ENCODE results near the gene PSRC1. TPM values are rescaled to one million over a fixed set of nuclear protein-coding genes. Genes with fewer than 3 reads are reported as not detected.
A peak's percentile ranks its signal among the peaks of the same experiment; 100 is the strongest.

The PSRC1 gene
- total and polyA plus RNA-seq, 2 of the 8 experiments (the other 6 are each of a cell fraction or from before 2014, with no cell fraction given): 56.1 to 67.3 TPM

GRCh38 chr1:109248797-109249629 lies 33.9 kb downstream of the PSRC1 start, which contains the start of gene CELSR2 (continued):
- TF ChIP-seq EZH2 (IDR thresholded peaks at IDR 0.05; ENCODE audit: low read depth, low read length, severe bottlenecking) (peak; percentile 35), MAX (IDR thresholded peaks at IDR 0.05) (peak; percentile 97), SP1 (IDR thresholded peaks at IDR 0.05; ENCODE audit: low read depth, low read length) (no peak), TAF7 (optimal IDR thresholded peaks at IDR 0.05; ENCODE audit: borderline replicate concordance, low read depth, low read length) (no peak), TEAD4 (IDR thresholded peaks at IDR 0.05; ENCODE audit: low read depth, low read length) (no peak)
